ENCODE results near the gene TRIM9. TPM values are rescaled to one million over a fixed set of nuclear protein-coding genes. Genes with fewer than 3 reads are reported as not detected.
A peak's percentile ranks its signal among the peaks of the same experiment; 100 is the strongest.

TRIM9 gene
- total and polyA plus RNA-seq, 2 donors (not counting 1 experiment from before 2014, with no cell fraction given) = 0.10 to 0.50 TPM

GRCh38 chr14:51008446-51008845 is 86.5 kb downstream of the TRIM9 start:
- DNase-seq (ENCODE audit: low read depth in 2 of 2) = no peak
- H3K79me2 ChIP-seq (ENCODE audit: control insufficient read depth, insufficient read depth, low read length) = no peaks in the 10 kb centered on the region
- H3K27me3 ChIP-seq (ENCODE audit: control insufficient read depth, insufficient read depth, low read length) = no peaks in the 10 kb centered on the region
- H4K20me1 ChIP-seq (ENCODE audit: control insufficient read depth, extremely low read depth, insufficient read depth, low read length) = no peaks in the 10 kb centered on the region
- no peak overlapping the region for H3K9ac ChIP-seq (ENCODE audit: insufficient read depth, low read length)
- no peak overlapping the region for H3K27ac ChIP-seq (ENCODE audit: insufficient read depth, low read length)
- no peak overlapping the region for H2AFZ ChIP-seq (ENCODE audit: low read length)
- no peaks in the 10 kb centered on the region for H3K36me3 ChIP-seq (ENCODE audit: control insufficient read depth, insufficient read depth, low read length)
- no peak for TF ChIP-seq CTCF (conservative IDR thresholded peaks at IDR 0.05 in 1 of 2, IDR thresholded peaks at IDR 0.05 in 1 of 2; ENCODE audit: low read depth in 1 of 2, low read length in 2 of 2)
- TF ChIP-seq EZH2 (IDR thresholded peaks at IDR 0.05; ENCODE audit: low read length, missing control alignments) = no peak
- peaks cover 9% of the 10 kb centered on the region for H3K4me1 ChIP-seq (ENCODE audit: control insufficient read depth, extremely low read depth, insufficient read depth, low read length)
- H3K4me3 ChIP-seq (replicated peaks in 1 of 4; ENCODE audit: control extremely low read depth in 1 of 4, insufficient read depth in 1 of 4, low read depth in 3 of 4, low read length in 4 of 4) = no peak overlapping the region
- H3K9me3 ChIP-seq (ENCODE audit: control insufficient read depth, insufficient read depth, low read depth, low read length) = no peaks in the 10 kb centered on the region
- H3K4me2 ChIP-seq (ENCODE audit: extremely low read depth, insufficient read depth, low read length) = no peak overlapping the region

GRCh38 chr14:51006781-51007211 is 88.1 kb downstream of the TRIM9 start:
- DNase-seq (ENCODE audit: low read depth in 2 of 2) = peak; percentile 82 to 91
- Histone ChIP-seq H3K27ac (ENCODE audit: insufficient read depth, low read length) (no peak overlapping the region), H4K20me1 (ENCODE audit: control insufficient read depth, extremely low read depth, insufficient read depth, low read length) (no peaks in the 10 kb centered on the region), H3K9ac (ENCODE audit: insufficient read depth, low read length) (no peak overlapping the region), H3K4me1 (ENCODE audit: control insufficient read depth, extremely low read depth, insufficient read depth, low read length) (peaks cover 9% of the 10 kb centered on the region), H3K79me2 (ENCODE audit: control insufficient read depth, insufficient read depth, low read length) (no peaks in the 10 kb centered on the region), H3K9me3 (ENCODE audit: control insufficient read depth, insufficient read depth, low read depth, low read length) (no peaks in the 10 kb centered on the region), H3K4me2 (ENCODE audit: extremely low read depth, insufficient read depth, low read length) (peak overlapping the region; percentile 6), H3K4me3 (replicated peaks in 1 of 4; ENCODE audit: control extremely low read depth in 1 of 4, insufficient read depth in 1 of 4, low read depth in 3 of 4, low read length in 4 of 4) (no peak overlapping the region), H2AFZ (ENCODE audit: low read length) (peak overlapping the region; percentile 31), H3K36me3 (ENCODE audit: control insufficient read depth, insufficient read depth, low read length) (no peaks in the 10 kb centered on the region), H3K27me3 (ENCODE audit: control insufficient read depth, insufficient read depth, low read length) (no peaks in the 10 kb centered on the region)
- TF ChIP-seq EZH2 (IDR thresholded peaks at IDR 0.05; ENCODE audit: low read length, missing control alignments) (no peak), CTCF (conservative IDR thresholded peaks at IDR 0.05 in 1 of 2, IDR thresholded peaks at IDR 0.05 in 1 of 2; ENCODE audit: low read depth in 1 of 2, low read length in 2 of 2) (no peak)

GRCh38 chr14:51006324-51006723 is 88.6 kb downstream of the TRIM9 start:
- no peak for TF ChIP-seq CTCF (conservative IDR thresholded peaks at IDR 0.05 in 1 of 2, IDR thresholded peaks at IDR 0.05 in 1 of 2; ENCODE audit: low read depth in 1 of 2, low read length in 2 of 2)
- TF ChIP-seq EZH2 (IDR thresholded peaks at IDR 0.05; ENCODE audit: low read length, missing control alignments) = no peak
- no peaks in the 10 kb centered on the region for H3K36me3 ChIP-seq (ENCODE audit: control insufficient read depth, insufficient read depth, low read length)
- H3K4me3 ChIP-seq (replicated peaks in 1 of 4; ENCODE audit: control extremely low read depth in 1 of 4, insufficient read depth in 1 of 4, low read depth in 3 of 4, low read length in 4 of 4) = no peak overlapping the region
- H2AFZ ChIP-seq (ENCODE audit: low read length) = no peak overlapping the region
- peak overlapping the region; percentile 6 for H3K4me2 ChIP-seq (ENCODE audit: extremely low read depth, insufficient read depth, low read length)
- no peaks in the 10 kb centered on the region for H3K27me3 ChIP-seq (ENCODE audit: control insufficient read depth, insufficient read depth, low read length)
- H3K9ac ChIP-seq (ENCODE audit: insufficient read depth, low read length) = no peak overlapping the region
- H4K20me1 ChIP-seq (ENCODE audit: control insufficient read depth, extremely low read depth, insufficient read depth, low read length) = no peaks in the 10 kb centered on the region
- H3K4me1 ChIP-seq (ENCODE audit: control insufficient read depth, extremely low read depth, insufficient read depth, low read length) = peaks cover 9% of the 10 kb centered on the region
- H3K27ac ChIP-seq (ENCODE audit: insufficient read depth, low read length) = no peak overlapping the region
- H3K9me3 ChIP-seq (ENCODE audit: control insufficient read depth, insufficient read depth, low read depth, low read length) = no peaks in the 10 kb centered on the region
- no peaks in the 10 kb centered on the region for H3K79me2 ChIP-seq (ENCODE audit: control insufficient read depth, insufficient read depth, low read length)
- no peak for DNase-seq (ENCODE audit: low read depth in 2 of 2)
